Eye (tissue), 1 donor: Measurements from ENCODE around the gene LPCAT1.
"Not testable (repeated sequence)": the region's sequence is repeated elsewhere in the genome, so short reads cannot be mapped to it uniquely, and the experiment has no call there.

Experiments used
- DNase-seq: peaks from one replicate; pipeline ENCODE4 v3.0.0-alpha.2; 2015

The LPCAT1 gene

DNA sequence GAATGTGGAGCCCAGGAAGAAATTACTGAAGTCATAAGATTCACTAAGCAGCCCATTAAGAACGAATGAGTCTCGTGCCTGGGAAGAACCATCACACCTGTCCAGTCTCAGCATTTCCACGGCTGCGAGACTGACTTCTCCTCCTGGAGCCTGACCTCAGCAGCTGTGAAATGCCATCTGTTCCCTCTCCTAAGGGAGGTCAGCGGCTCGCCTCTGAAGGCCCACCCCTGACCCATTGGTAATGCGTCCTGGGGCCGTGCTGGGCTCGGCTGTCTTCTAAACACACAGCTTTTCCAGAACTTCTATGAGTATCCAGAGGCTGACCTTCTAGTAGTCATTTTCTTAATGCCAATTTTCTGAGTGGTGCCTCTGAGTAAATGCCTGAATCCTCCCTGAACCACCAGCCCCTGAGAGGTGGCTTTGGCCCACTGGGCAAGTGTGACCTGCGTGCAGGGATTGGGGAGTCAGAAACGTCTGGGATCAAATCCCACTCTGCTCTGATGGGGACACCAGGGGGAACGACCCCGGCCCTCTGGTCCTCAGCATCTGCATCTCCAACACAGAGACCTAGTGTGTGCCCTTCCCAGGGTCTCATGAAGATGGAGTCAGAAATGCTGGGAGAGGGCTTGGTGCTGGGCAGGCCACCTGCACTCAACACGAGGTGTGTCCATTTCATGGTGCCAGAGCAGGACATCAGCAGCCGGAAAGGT, 84.2 kb downstream of the LPCAT1 start:
- no peak for DNase-seq

DNA sequence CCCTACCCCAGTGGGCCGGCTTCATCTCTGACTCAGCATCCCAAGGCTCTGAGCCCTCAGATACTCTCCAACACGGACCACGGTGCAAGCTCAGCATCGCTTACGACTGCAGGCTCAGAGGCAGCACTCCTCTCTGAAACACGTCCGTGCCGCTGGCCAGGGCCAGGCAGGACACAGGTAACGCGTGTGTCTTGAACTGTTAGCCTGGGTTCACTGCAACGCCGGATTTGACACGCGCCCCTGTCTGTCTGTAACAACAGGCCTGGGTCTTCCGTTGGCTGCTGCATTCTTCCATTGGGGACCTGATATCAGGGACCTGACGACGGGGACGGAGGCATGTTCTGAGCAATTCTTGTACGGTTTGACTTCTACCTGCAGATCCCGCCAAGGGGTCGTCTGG, 84.9 kb downstream of the LPCAT1 start:
- no peak for DNase-seq

DNA sequence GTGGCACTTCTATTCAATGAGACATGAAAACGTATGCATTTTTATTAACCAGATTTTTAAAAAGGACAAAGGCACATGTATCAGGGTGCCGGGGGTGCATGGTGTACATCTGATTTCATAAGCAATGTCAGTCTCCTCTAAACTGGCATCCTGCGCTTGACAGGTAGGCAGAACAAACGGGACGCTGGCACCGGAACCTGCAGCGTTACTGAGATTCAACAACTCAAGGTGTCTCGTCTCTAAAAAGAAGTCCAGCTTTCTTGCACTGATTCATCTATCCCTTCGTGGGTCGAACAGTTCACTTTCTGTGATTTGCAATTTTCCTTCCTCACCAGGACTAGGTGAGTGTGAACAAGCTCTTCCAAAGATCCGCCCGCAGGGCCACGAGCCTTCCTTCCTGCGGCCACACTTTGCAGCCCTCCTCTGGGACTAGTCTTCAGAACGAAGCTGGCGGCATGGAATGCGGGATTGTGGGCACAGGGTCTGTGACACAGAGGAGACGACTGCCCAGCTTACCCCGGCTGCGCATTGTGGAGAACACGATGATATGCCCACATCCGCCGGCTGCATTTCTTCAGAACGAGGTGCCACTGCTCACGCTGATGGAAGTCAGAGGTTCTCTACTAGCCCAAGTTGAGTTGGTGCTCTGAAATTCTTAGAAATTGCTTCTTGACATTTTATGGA, 85.7 kb downstream of the LPCAT1 start:
- no peak for DNase-seq

DNA sequence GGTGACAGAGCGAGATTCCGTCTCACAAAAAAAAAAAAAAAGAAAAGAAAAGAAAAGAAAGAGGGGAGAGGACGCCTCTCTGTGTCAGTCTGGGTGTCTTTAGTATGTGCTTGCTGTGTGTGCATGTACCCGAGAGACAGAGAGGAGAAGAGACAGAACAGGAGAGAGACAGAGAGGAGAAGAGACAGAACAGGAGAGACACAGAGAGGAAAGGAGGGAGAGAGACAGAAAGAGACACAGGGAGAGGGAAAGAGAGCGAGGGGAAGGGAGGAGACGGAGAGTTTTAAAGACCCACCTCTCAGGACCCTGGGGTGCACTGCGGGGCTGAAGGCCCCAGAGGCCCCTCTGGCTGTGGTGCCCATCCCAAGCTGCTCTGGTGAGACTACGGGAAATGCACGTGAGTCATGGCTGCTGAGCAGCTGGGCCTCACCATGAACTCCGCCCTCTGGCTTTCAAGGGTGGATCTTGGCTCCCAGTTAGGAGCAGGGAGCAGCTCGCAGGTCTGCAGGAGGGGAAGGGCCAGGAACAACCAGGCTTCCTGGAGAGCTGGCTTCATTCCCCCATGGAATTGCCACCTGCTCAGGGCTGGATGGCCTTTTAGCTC, 86.4 kb downstream of the LPCAT1 start:
- no peak for DNase-seq

DNA sequence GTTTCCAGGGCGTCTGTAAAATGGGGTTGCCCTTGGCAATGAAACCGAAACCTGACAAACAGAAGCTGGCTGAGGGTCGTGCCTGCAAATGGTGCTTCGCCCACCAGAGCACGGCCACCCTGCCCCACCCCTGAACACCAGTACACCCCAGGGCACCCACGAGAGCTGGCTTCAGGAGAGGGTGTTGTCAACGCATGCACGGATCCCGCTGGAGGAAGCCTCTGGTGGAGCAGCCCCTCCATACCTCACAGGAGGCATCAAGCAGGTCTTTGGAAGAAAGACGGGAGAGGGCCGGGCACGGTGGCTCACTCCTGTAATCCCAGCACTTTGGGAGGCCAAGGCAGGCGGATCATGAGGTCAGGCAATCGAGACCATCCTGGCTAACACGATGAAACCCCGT, 87.1 kb downstream of the LPCAT1 start:
- DNase-seq, result no peak

DNA sequence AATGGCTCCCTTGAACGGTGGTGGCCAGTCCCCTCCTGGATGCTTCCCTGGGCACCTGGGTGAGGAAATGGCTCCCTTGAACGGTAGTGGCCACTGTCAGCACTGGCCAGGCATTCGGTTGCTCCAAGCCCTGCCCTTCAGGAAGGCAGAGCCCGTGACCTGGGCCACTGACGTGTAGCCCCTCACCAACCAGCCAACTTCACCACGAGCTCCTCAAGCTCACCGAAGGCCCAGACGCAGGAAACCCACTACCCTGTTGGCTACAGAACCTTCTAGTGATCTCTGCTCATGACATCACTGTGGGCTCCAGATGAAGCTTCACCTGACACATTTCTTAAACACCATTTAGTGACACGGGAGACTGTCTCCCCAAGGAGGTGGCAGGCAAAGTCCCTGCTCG, 87.7 kb downstream of the LPCAT1 start:
- no peak for DNase-seq

DNA sequence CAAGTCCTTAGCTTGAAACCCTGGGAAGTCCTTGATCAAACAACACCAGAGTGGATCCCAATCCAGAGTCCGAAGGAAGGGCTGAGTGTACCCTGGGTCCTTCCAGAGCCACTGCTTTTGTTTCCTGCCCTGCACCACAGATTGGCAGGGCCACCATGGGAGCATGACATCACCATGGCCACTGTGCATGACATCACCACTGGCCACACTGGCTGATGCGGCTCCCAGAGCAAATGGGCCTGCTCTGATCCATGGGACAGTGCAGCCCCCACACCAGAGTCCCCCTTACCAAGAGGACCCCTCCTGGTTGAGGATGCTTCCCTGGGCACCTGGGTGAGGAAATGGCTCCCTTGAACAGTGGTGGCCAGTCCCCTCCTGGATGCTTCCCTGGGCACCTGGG, 88.4 kb downstream of the LPCAT1 start:
- no peak for DNase-seq

DNA sequence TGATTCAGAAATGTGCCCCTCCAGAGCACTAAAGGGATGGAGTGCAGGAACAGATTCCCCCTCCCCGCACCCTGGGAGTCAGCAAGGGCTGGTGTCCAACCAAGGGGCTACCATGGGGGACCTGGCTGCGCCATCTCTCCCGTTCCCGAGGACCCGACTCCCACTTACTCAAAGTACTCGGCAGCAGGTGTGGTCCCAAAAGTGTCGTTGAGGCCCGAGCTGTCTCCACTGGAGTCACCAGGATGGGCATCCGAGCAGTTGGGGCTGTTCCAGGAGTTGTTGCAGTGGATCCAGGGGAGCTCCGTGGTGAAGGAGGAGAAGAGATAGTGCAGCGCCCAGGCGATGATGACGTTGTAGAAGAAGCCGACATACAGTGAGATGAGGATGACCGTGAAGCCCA, 91.5 kb downstream of the LPCAT1 start:
- DNase-seq, result no peak

DNA sequence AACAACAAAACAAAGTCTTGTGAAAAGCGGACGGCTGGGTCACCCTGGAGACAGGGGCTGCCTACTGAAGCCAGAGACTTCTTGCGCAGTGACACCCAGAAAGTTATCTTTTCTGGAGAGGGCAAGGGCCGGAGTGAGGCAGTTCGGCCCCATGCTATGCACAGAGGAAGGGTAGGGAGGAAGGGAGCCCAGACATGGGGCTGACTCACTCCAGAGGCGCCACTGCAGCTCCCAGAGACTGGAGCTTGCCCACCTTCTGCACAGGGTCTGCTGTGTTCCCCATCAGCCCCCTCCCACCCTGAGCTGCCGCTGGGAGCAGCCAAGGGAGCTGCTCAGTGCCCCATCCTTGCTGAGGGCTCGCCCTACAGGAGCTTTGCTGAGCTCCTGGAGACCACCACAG, 91.9 kb downstream of the LPCAT1 start:
- DNase-seq, result no peak

DNA sequence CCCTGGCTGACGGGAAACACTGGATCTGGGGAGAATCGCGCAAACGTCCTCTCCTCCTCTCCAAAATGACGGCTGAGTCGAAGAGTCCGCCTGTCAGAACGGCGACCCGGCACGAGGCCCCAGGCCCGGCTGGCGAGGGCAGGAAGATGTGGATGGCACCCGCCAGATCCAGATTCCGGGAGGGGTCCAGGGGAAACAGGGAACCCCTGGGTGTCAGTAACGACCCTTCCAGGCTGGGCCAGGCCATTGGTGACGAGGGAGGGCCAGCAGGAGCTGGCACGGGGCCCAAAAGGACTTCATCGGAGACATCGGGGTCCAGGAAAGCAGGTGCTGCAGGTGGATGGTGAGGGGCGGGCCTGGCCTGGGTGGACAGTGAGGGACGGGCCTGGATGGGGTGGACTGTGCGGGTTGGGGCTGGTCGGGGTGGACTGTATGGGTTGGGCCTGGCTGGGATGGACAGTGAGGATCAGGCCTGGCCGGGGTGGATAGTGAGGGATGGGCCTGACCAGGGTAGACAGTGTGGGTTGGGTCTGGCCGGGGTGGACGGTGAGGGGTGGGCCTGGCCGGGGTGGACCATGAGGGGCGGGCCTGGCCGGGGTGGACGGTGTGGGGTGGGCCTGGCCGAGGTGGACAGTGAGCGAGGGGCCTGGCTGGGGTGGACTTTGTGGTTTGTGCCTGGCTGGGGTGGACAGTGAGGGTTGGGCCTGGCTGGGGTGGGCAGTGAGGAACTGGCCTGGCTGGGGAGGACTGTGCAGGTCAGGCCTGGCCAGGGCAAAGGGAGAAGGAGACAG, 92.5 kb downstream of the LPCAT1 start:
- DNase-seq, result no peak

DNA sequence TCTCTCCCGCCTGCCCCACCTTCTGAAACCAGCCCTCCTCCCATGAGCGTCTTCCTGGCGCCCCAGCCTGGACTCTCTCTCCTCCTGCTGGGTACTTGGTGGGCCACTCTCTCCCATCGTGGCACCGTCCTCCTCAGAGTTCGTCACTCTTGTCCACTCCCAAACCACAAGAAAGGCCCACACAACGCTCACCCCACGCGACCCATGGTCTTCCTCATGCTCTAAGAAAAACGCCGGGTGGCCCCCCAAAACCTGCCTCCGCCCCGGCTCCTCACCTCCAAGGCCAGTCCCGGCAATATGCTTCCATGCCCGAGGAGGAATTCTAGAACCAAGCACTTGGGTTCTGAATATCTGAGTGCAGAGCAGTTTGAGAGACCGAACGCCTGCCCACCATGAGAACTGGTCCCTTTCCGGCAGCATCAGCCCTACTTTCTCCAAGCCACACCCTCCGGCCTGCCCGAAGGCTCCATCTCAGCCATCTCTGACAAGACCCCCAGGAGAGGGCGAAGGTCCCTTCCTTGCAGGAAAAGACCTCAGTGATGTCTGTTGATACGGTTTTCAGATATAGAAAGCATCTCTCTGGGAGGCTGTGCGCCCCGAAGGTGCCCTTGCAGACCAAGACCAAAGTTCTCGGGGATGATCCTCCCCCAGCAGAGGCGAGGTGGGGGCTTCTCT, 93.5 kb downstream of the LPCAT1 start:
- DNase-seq, result no peak

DNA sequence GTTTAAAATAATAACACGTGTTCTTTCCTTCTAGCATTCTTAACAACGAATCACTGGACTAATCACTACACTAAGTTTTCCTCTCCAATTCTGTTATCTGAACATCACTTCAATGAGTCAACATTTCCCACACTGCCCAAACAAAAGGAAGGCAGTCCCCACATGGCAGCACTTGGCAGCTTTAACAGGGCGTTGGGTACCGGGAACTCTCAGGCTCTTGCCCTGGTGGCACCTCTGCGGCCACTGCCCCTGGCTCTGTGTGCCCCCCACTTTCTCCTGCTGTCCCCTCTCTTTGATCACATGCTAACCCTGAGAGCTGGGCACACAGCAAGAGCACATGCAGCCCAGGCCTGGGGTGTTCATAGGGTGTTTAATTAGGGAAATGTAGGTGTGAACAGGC, 94.3 kb downstream of the LPCAT1 start:
- no peak for DNase-seq

DNA sequence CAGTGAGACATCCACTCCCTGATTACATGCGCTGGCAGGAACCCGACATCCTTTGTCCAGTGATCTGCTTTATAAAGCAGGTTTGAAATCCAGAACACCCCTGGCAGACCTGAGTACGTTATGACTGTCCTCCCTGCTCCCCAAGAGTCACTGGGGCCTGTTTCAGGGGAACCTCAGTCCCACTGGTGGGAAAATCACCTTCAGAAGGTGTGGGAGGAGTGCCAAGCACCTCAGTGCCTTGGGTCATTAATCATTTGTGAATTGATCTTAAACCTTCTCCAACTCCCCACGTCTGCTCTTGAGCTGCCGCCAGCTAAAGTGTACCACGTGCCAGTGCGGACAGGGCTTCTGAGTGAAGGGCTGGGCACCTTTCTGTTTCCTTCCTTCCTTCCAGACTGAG, 94.7 kb downstream of the LPCAT1 start:
- DNase-seq, result no peak

DNA sequence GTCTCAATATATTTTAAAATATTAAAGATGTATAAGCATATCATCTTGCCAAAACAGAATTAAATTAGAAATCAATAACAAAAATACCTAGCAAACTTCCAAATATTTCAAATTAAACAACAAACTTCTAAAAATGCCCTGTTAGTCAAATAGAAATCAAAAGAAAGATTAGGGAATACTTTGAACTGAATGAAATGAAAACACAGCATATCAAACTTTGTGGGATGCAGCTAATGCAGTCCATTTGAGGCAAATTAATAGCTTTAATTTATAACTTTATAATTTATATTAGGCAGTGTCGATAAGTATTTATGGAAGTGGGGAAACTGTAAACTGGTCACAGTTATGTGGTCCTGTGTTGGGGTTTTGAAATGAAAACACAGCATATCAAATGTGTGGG, 95.7 kb downstream of the LPCAT1 start:
- no peak for DNase-seq

DNA sequence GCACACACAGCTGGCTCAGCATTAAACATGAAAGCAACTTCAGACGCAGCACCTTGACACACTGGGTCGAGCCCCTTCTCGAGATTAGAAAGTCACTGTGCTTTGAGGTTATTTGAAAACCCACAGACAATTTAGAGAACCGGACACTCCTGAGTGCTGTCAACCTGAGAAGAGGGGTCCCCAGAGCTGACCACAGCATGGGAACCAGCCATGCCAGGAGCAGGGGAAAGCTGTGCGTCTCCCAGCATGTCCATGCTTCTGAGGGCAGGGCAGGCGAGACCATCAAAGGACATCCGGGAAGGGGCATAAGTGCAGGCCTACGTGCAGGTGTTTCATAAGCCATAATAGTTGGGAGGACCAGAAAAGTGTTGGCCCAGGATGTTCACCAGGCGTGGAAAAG, 99.0 kb downstream of the LPCAT1 start:
- DNase-seq, result no peak

DNA sequence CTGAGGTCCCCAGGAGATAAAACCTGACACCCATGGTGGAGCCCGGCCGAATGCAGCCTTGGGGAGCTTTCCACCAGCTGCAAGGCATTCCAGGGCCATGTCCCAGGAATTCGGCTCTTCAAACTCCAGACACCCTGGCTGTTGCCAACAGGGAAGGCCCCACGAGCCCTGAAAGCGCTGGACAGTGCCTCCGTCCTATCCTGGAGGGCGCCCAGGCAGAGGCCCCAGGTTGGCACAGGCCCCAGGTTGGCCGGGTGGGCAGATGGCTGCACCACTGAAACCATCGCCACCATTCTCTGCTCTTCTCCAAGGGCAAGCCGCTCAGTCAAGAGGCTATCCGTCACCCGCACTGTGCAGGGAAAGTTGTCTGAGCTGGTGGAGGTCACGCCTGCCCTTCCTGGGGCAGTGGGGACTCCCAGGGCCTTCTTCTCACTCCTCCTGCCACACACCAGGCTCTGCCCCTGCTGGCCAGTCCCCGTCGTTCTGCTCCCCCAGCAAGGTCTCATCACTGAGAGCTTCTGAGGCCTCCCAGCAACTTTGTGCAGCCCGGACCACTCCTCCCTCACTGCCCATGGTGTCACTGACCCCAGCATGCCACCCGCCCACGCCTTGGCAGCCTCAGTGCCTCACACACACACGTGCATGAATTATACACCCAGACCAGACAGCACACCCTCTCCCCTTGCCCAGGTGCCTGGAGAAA, 99.7 kb downstream of the LPCAT1 start:
- no peak for DNase-seq

DNA sequence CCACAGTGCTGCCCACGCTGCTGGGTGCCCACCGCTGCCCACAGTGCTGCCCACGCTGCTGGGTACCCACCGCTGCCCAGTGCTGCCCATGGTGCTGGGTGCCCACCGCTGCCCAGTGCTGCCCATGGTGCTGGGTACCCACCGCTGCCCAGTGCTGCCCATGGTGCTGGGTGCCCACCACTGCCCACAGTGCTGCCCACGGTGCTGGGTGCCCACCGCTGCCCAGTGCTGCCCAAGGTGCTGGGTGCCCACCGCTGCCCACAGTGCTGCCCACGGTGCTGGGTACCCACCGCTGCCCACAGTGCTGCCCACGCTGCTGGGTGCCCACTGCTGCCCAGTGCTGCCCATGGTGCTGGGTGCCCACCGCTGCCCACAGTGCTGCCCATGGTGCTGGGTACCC, 101.2 kb downstream of the LPCAT1 start:
- DNase-seq, result not testable (repeated sequence)

DNA sequence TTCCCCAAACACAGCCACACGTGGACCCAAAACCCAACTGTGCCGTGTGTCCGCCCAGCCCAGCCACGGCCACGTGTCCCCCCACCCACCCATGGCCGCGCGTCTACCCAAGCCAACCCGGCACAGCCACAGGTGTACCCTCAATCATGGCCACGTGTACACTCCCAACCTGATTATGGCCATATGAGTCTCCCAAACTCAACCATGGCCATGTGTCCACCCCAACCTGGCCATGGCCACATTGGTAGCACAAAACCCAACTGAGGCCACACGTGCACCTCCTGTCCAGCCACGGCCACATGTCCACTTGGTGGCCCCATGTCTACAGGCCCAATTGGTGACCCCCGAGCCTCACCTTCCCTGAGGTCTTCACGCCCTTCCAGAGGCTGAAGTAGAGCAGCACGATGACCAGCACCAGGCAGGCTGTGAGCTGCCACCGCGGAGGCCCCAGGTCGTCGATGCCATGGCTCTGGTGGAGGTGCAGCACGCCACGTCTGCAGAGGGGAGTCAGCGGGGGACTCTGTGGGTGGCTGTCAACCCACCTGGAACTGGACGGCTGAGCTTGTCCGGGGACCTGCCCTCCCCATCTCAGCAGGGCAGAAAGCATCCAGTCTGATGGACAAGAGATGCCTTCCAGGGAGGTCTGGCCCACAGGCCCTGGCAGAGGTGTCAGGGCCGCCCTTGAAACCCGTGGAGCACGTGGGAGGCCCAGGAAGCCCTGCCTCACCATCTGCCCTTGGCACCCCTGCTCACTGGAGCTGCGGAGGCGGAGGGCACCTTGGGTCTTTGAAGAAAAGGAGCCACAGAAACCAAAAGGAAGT, 102.0 kb downstream of the LPCAT1 start:
- DNase-seq, result no peak

DNA sequence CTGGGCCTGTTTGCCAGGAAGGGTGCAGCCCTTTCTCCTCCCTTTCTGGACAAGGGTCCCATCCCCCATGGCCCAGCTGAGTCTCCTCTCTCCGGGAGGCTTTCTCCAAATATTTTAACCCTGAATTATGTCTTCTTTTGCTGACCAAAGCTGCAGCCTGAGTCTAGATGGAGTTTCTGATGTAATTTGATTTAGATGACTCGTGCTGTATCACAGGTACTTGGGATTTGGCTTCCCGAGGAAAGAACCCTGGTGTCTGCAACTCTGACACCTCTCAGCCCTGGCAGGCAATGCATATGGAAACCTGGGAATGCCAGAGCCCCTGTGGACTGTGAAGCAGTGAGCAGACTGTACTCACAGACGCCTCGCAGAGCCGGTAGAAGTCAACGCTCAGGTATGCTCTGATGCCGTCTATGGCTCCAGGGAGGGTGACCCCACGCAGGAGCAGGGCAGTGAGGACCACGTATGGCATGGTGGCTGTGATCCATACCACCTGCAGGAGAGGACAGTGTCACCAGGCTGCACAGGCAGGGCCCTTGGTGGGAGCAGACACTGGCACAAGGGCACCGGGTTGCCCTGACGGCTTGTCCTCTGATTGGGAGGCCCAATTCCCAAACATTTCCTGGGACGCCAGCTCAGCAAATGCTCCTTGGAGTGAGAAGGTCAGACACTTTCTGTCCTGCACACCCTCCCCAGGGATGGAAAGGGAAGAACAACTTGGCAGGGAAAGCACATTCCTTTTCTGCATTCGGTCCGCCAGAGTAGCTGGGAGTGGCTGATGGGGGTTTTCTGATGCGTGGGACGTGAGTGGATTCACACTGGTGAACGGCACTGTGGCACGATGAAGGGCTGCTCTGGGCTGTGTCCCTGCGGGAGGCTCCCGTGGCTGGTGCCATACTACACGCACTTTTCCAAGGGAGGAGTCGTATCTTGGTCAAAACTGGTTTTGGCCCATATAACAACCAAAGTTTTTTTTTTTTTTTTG, 103.3 kb downstream of the LPCAT1 start:
- DNase-seq, result no peak
